ENCODE data around the gene TENM4. TPM values are rescaled to one million over a fixed set of nuclear protein-coding genes. Genes with fewer than 3 reads are reported as not detected.

The TENM4 gene
- total RNA-seq, 2 experiments from 2014 or later: not detected

GRCh38 chr11:78647986-78648875 is 792.6 kb downstream of the TENM4 start:
- intact Hi-C loops (cut with micrococcal nuclease; ENCODE audit: unreplicated experiment): loop anchor here (10.0 kb wide), 2 partner anchors 147 to 427 kb away; no protein-coding TSS in a partner anchor
- Histone ChIP-seq H3K9me2 (ENCODE audit: insufficient read depth, low read length) (no peaks in the 10 kb centered on the region), H3K36me3 (ENCODE audit: insufficient read depth, low read length) (no peaks in the 10 kb centered on the region), H3K27ac (ENCODE audit: low read depth, low read length, poor library complexity, severe bottlenecking) (no peak overlapping the region), H3K4me2 (ENCODE audit: low read length) (no peak overlapping the region), H2AFZ (ENCODE audit: low read length) (no peak overlapping the region), H3K79me2 (ENCODE audit: insufficient read depth, low read depth, low read length) (no peaks in the 10 kb centered on the region), H4K20me1 (ENCODE audit: insufficient read depth, low read length) (no peaks in the 10 kb centered on the region), H3K4me1 (ENCODE audit: insufficient read depth, low read length, poor library complexity, severe bottlenecking) (no peaks in the 10 kb centered on the region), H3K4me3 (ENCODE audit: low read depth, low read length, poor library complexity, severe bottlenecking) (no peak overlapping the region), H3K9me3 (ENCODE audit: low read length) (no peaks in the 10 kb centered on the region)
- BruUV-seq (replicated peaks): no TSS peak
- ChIA-PET POLR2A (interaction anchor here (0.7 to 1.2 kb wide), 2 partner anchors 67 to 159 kb away, joined by 3 read pairs; no protein-coding TSS in a partner anchor), CTCF (ENCODE audit: unreplicated experiment) (interaction anchor here (0.5 to 0.6 kb wide), 2 partner anchors 111 to 449 kb away, joined by 3 read pairs; no protein-coding TSS in a partner anchor)
- DNase-seq (ENCODE audit: low spot score): no peak
- no peak for TF ChIP-seq CTCF (conservative IDR thresholded peaks at IDR 0.05; ENCODE audit: low read length)
- no peak for TF ChIP-seq EZH2phosphoT487 (IDR thresholded peaks at IDR 0.05; ENCODE audit: borderline replicate concordance, low read depth, low read length)

- Histone ChIP-seq H3K4me3 (ENCODE audit: low read depth, low read length, poor library complexity, severe bottlenecking) (no peak overlapping the region), H3K27ac (ENCODE audit: low read depth, low read length, poor library complexity, severe bottlenecking) (no peak overlapping the region), H3K79me2 (ENCODE audit: insufficient read depth, low read depth, low read length) (no peaks in the 10 kb centered on the region), H3K4me2 (ENCODE audit: low read length) (no peak overlapping the region), H4K20me1 (ENCODE audit: insufficient read depth, low read length) (no peaks in the 10 kb centered on the region), H3K36me3 (ENCODE audit: insufficient read depth, low read length) (no peaks in the 10 kb centered on the region), H2AFZ (ENCODE audit: low read length) (no peak overlapping the region), H3K9me2 (ENCODE audit: insufficient read depth, low read length) (no peaks in the 10 kb centered on the region), H3K9me3 (ENCODE audit: low read length) (no peaks in the 10 kb centered on the region), H3K4me1 (ENCODE audit: insufficient read depth, low read length, poor library complexity, severe bottlenecking) (no peaks in the 10 kb centered on the region)
- ChIA-PET CTCF (ENCODE audit: unreplicated experiment) (interaction anchor here (0.5 kb wide), 1 partner anchor 450 kb away, joined by 3 read pairs; no protein-coding TSS in a partner anchor), POLR2A (interaction anchor here (1.2 kb wide), 1 partner anchor 68 kb away, joined by 3 read pairs; no protein-coding TSS in a partner anchor)
- DNase-seq (ENCODE audit: low spot score): no peak
- no TSS peak for BruUV-seq (replicated peaks)
- TF ChIP-seq CTCF (conservative IDR thresholded peaks at IDR 0.05; ENCODE audit: low read length): no peak
- no peak for TF ChIP-seq EZH2phosphoT487 (IDR thresholded peaks at IDR 0.05; ENCODE audit: borderline replicate concordance, low read depth, low read length)
- intact Hi-C loops (cut with micrococcal nuclease; ENCODE audit: unreplicated experiment): loop anchor here (10.0 kb wide), 2 partner anchors 147 to 427 kb away; no protein-coding TSS in a partner anchor
Measured at GRCh38 chr11:78647266-78647915, 793.4 kb downstream of the TENM4 start.
